AG04450 (cell line): ENCODE results near the gene COL4A3. TPM values are rescaled to one million over a fixed set of nuclear protein-coding genes. Genes with fewer than 3 reads are reported as not detected.

ENCODE experiments used
- CTCF ChIA-PET: fragments of 300-600, 350-600 bp; formaldehyde crosslinking; extraction: SDS; loops from one replicate; lab custom pipeline; 2022; ENCODE audit warnings: antibody characterized with exemption, inconsistent platforms; lab: Charles Lee
- POLR2A ChIA-PET: fragments of 350-600 bp; formaldehyde crosslinking; extraction: SDS; loops from one replicate; lab custom pipeline; 2021; ENCODE audit warnings: antibody characterized with exemption, inconsistent platforms; lab: Yijun Ruan, JAX
- DNase-seq: peaks from one replicate; pipeline ENCODE4 v3.0.0-alpha.2; 2011; ENCODE audit warnings: low read depth, low spot score
- H3K27ac ChIP-seq: one replicate; pipeline ENCODE4 v1.5.1; 2012; ENCODE audit warnings: low read depth, low read length, control low read depth
- H3K27me3 ChIP-seq: one replicate; pipeline ENCODE4 v1.6.0; 2012; ENCODE audit warnings: low read length; ENCODE audit not compliant: control insufficient read depth, insufficient read depth
- H3K4me3 ChIP-seq: 2 replicates; pipeline ENCODE4 v1.5.1; 2011; ENCODE audit warnings: mild to moderate bottlenecking, low read depth, low read length, control low read depth
- H3K9me3 ChIP-seq: 2 replicates; pipeline ENCODE4 v1.5.1; 2012; ENCODE audit warnings: low read length; ENCODE audit not compliant: control insufficient read depth, insufficient read depth
- CTCF ChIP-seq: IDR thresholded peaks from 2 replicates; pipeline ENCODE4 v1.5.1; 2011; ENCODE audit warnings: low read depth, low read length, control low read depth, inconsistent platforms
- polyA plus RNA-seq: library from polyadenylated mRNA; depleted of rRNA; stranded (reverse); fragments of >200 nt; gene quantifications from 2 replicates; pipeline ENCODE4 v1.2.3, GENCODE V29; 2011

COL4A3 gene
- polyA plus RNA-seq, 1 experiment = 0.07 TPM

GRCh38 chr2:227295806-227296205 lies 131.4 kb downstream of the COL4A3 start:
- TF ChIP-seq CTCF = no peak
- CTCF ChIA-PET = interaction anchor here (0.5 to 2.5 kb wide), 2 partner anchors 58 to 494 kb away, joined by 3 to 14 read pairs; no protein-coding TSS in a partner anchor
- POLR2A ChIA-PET = no interaction called here
- no peak for DNase-seq
- H3K9me3 ChIP-seq = no peaks in the 10 kb centered on the region
- H3K27ac ChIP-seq = no peak overlapping the region
- no peak overlapping the region for H3K4me3 ChIP-seq
- H3K27me3 ChIP-seq = no peaks in the 10 kb centered on the region

- POLR2A ChIA-PET = interaction anchor here (0.6 kb wide), 1 partner anchor 394 kb away, joined by 5 read pairs; no protein-coding TSS in a partner anchor
- Histone ChIP-seq H3K9me3 (no peaks in the 10 kb centered on the region), H3K27ac (no peak overlapping the region), H3K27me3 (no peaks in the 10 kb centered on the region), H3K4me3 (no peak overlapping the region)
- DNase-seq = no peak
- CTCF ChIA-PET = interaction anchor here (0.8 to 2.5 kb wide), 2 partner anchors 8 to 59 kb away, joined by 3 to 14 read pairs; no protein-coding TSS in a partner anchor
- no peak for TF ChIP-seq CTCF
These were observed 132.4 kb downstream of the COL4A3 start for GRCh38 chr2:227296671-227297405.

- Histone ChIP-seq H3K4me3 (no peak overlapping the region), H3K27me3 (no peaks in the 10 kb centered on the region), H3K27ac (no peak overlapping the region), H3K9me3 (no peaks in the 10 kb centered on the region)
- ChIA-PET POLR2A (no interaction called here), CTCF (interaction anchor here (3.0 kb wide), 1 partner anchor 63 kb away, joined by 12 read pairs; no protein-coding TSS in a partner anchor)
- no peak for DNase-seq
- TF ChIP-seq CTCF = no peak
These were observed 137.1 kb downstream of the COL4A3 start for GRCh38 chr2:227301523-227301922.

- CTCF ChIA-PET = no interaction called here
- no peak for TF ChIP-seq CTCF
These were observed 144.4 kb downstream of the COL4A3 start for GRCh38 chr2:227308784-227309183.

GRCh38 chr2:227310756-227311110 lies 146.3 kb downstream of the COL4A3 start:
- DNase-seq = no peak
- CTCF ChIA-PET = no interaction called here
- H3K9me3 ChIP-seq = no peaks in the 10 kb centered on the region
- TF ChIP-seq CTCF = no peak
- POLR2A ChIA-PET = no interaction called here
- no peaks in the 10 kb centered on the region for H3K27me3 ChIP-seq
- no peak overlapping the region for H3K4me3 ChIP-seq
- no peak overlapping the region for H3K27ac ChIP-seq

More at GRCh38 chr2:227308784-227309183, 144.4 kb downstream of the COL4A3 start:
- no peaks in the 10 kb centered on the region for H3K27me3 ChIP-seq
- H3K9me3 ChIP-seq = no peaks in the 10 kb centered on the region
- POLR2A ChIA-PET = no interaction called here
- H3K4me3 ChIP-seq = no peak overlapping the region
- DNase-seq = no peak
- H3K27ac ChIP-seq = no peak overlapping the region
